NB4 (cell line): Measurements from ENCODE around the gene AGBL4.
A peak's percentile ranks its signal among the peaks of the same experiment; 100 is the strongest.

Source experiments
- DNase-seq: peaks from one replicate; pipeline ENCODE4 v3.0.0; 2010; ENCODE audit warnings: low read depth
- H3K4me3 ChIP-seq: one replicate; pipeline ENCODE4 v1.5.1; 2011; ENCODE audit warnings: mild to moderate bottlenecking, low read depth, low read length, moderate library complexity
- CTCF ChIP-seq: IDR thresholded peaks from one replicate; pipeline ENCODE4 v1.5.1; 2012; ENCODE audit warnings: low read depth, low read length
- MAX ChIP-seq: IDR thresholded peaks from 2 replicates; pipeline ENCODE4 v1.6.1; 2011; ENCODE audit warnings: low read depth, low read length
- MYC ChIP-seq: IDR thresholded peaks from 2 replicates; pipeline ENCODE4 v1.6.1; 2011; ENCODE audit warnings: low read depth, low read length
- POLR2A ChIP-seq: IDR thresholded peaks from 2 replicates; pipeline ENCODE4 v1.6.1; 2011; ENCODE audit warnings: mild to moderate bottlenecking; ENCODE audit not compliant: insufficient read length; ENCODE audit errors: extremely low read depth

Gene AGBL4

GRCh38 chr1:49466961-49467360, 556.8 kb downstream of the AGBL4 start:
- no peak for DNase-seq
- TF ChIP-seq CTCF (no peak), MAX (no peak), POLR2A (no peak), MYC (no peak)
- H3K4me3 ChIP-seq = no peak overlapping the region

DNA sequence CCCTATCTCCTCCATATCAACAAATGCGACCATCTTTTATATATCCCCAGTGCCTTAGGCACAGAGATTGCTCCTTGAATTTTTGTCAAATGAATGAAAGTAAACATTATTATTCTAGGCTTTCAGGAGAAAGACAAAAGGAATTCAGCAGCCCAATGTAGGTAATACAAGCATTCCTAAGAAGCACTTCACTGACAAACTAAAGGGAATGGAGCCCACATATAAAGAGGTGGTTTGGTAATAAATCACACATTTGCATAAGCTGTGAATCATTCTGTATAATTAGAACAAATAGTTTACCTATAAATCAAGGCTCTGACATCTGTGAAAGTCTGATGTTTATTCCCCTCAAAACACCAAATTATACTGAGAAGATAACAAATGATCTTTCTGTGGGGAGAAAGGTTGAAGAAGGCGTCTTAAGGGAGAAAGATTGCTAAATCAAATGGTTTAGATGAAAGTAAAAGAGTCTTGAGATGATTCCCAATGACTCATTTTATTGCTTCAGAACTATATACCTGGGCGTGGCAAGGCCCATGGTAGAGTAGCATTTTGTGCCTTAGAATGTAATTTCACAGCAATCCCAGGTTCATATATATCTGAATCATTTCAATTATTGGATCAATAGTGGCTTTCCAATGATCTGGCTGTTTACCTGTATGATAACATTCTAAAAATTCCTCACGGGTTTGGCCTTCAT, 558.1 kb downstream of the AGBL4 start:
- H3K4me3 ChIP-seq = no peak overlapping the region
- TF ChIP-seq MYC = no peak
- no peak for TF ChIP-seq MAX
- no peak for TF ChIP-seq POLR2A
- no peak for TF ChIP-seq CTCF
- no peak for DNase-seq

DNA sequence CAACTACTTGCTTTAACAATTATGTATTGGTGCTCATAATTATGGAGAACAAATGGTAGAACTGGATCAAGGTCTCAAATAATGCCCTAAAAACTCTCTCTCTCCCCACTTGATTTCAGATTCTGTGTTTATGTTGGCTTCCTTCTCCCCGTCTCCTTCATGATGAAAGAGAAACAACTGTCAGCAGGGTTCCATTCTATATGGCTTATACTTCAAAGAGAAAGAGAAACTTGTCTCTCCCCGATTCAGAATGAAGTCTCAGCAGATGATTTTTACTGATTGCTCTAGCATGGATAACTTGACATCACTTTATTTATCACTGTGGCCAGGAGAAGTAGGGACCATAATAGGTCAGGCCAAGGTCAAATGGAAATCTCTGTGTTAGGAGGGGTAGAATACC, 575.6 kb downstream of the AGBL4 start:
- DNase-seq = no peak
- no peak for TF ChIP-seq MYC
- TF ChIP-seq CTCF = no peak
- no peak for TF ChIP-seq POLR2A

DNA sequence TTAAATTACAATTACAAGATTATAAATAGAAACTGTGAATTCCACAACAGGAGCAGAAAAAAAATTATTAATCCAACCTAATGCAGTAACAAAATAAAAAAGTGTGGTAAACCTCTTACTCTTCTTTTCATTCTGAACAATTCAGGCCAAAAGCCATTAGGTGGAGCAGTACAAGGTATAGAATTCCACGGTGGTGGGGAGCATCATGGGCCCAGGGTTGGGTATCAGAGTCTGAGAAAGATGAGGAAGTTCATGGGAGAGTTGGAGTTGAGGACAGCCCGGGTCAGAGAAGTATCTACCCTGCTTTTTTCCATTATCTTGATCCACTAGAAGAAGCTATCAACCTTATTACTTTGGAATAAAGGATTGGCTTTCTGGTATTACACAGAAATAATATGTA, 586.9 kb downstream of the AGBL4 start:
- H3K4me3 ChIP-seq = no peak overlapping the region
- peak; percentile 3 for DNase-seq
- no peak for TF ChIP-seq POLR2A
- TF ChIP-seq MYC = no peak
- TF ChIP-seq MAX = no peak
- TF ChIP-seq CTCF = no peak

More for the DNA sequence above, 575.6 kb downstream of the AGBL4 start:
- H3K4me3 ChIP-seq = no peak overlapping the region

DNA sequence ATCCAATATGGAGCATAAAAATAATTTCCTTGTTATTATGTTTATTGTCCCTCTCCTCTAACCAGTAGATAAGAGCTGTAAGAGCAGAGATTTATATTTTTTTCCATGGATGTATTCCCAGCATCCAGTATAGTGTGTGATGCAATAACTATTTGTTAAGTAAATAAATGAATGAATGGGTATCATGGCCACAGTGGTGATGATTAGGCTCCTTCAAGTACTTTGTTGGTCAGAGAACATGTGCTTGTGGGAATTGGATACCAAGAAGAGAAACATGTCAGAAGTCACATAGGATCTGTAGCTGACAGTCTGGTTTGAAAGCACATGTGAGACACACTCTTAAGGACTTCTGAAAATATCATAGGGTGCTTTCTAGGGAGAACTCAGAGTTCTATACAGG, 588.5 kb downstream of the AGBL4 start:
- no peak for DNase-seq

More for the DNA sequence above, 588.5 kb downstream of the AGBL4 start:
- TF ChIP-seq MAX (no peak), MYC (no peak), POLR2A (no peak), CTCF (no peak)
- no peak overlapping the region for H3K4me3 ChIP-seq
